Astrocyte (in vitro differentiated cells and primary cell): ENCODE measurements around the gene PALMD.

Experiments used
- CTCF ChIP-seq: IDR thresholded peaks from 2 replicates; pipeline ENCODE4 v1.5.1; 2011; ENCODE audit warnings: low read depth, mild to moderate bottlenecking, inconsistent platforms, low read length, moderate library complexity; ENCODE audit not compliant: insufficient read depth
- EZH2 ChIP-seq: IDR thresholded peaks from 2 replicates; pipeline ENCODE4 v1.6.1; 2012; ENCODE audit warnings: mild to moderate bottlenecking, low read length, inconsistent platforms; ENCODE audit not compliant: insufficient read depth

- TF ChIP-seq CTCF = no peak
- TF ChIP-seq EZH2 = no peak
Measured at GRCh38 chr1:99696616-99697015, 50.7 kb downstream of the PALMD start.
